Coronary artery (tissue), 2 donors: ENCODE results near the gene ETFBKMT.
"Not testable (repeated sequence)": the region's sequence is repeated elsewhere in the genome, so short reads cannot be mapped to it uniquely, and the experiment has no call there.

Experiments
- DNase-seq: peaks from one replicate; pipeline ENCODE4 v3.0.0-alpha.2; 2017; ENCODE audit warnings: low spot score
- H3K27ac ChIP-seq, 2 donors: fragments of 200-600 bp; sonication (generic); one replicate each; pipeline ENCODE4 v1.5.1; 2016 to 2019
- H3K4me3 ChIP-seq: fragments of 200-600 bp; sonication (generic); 2 replicates; pipeline ENCODE4 v1.5.1; 2016; ENCODE audit warnings: mild to moderate bottlenecking, moderate library complexity
- TF ChIP-seq, protein P1 (sequence below): fragments of 200-600 bp; sonication (generic); IDR thresholded peaks from one replicate; pipeline ENCODE4 v1.5.1; 2019; ENCODE audit warnings: antibody characterized with exemption

ETFBKMT gene

GRCh38 chr12:31672521-31672920 is 13.0 kb downstream of the ETFBKMT start:
- no peak for DNase-seq
- Histone ChIP-seq H3K27ac (no peak overlapping the region), H3K4me3 (no peak overlapping the region)
- TF ChIP-seq, protein P1, sequence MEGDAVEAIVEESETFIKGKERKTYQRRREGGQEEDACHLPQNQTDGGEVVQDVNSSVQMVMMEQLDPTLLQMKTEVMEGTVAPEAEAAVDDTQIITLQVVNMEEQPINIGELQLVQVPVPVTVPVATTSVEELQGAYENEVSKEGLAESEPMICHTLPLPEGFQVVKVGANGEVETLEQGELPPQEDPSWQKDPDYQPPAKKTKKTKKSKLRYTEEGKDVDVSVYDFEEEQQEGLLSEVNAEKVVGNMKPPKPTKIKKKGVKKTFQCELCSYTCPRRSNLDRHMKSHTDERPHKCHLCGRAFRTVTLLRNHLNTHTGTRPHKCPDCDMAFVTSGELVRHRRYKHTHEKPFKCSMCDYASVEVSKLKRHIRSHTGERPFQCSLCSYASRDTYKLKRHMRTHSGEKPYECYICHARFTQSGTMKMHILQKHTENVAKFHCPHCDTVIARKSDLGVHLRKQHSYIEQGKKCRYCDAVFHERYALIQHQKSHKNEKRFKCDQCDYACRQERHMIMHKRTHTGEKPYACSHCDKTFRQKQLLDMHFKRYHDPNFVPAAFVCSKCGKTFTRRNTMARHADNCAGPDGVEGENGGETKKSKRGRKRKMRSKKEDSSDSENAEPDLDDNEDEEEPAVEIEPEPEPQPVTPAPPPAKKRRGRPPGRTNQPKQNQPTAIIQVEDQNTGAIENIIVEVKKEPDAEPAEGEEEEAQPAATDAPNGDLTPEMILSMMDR: no peak

DNA sequence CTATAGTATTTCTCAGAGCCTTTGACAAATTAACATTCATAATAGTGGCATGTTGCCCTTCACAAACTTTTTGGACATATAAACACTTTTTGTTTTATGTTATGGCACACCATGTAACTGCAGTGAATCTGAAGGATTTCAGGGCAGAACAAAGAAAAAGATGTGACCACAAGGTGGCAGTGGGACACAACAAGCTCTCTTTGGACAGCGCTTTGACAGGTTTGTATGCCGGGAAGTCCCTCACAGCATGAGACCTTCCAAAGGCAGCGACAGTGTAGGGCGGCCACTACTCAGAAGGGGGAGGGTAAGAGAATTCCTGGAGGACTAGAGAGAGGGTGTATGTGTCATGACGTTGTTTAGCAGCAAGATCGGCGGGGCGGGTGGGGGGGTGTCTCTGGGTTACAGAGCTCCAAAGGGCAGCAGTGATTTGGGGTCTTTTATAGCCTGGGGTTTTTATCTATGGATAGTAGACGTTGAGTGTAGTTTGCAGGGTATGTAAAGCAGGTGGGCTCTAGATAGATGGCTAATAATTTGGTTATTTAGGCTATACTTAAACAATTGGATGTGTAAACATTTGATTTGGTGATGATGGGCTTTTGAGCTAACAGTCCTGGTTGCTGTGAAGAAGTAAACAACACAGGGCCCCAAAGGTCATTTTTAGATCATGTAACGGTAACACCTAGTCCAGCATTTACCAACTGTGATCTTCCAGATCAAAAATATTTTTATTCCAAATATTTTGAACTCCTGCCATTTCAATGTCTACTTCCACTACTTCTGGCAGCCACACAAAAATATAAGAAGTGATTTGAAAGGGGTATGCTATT is 22.9 kb downstream of the ETFBKMT start:
- Histone ChIP-seq H3K27ac (peak overlapping the region in 1 of 2 donors; percentile 14), H3K4me3 (no peak overlapping the region)
- no peak for DNase-seq
- TF ChIP-seq, protein P1: peak; percentile 52

DNA sequence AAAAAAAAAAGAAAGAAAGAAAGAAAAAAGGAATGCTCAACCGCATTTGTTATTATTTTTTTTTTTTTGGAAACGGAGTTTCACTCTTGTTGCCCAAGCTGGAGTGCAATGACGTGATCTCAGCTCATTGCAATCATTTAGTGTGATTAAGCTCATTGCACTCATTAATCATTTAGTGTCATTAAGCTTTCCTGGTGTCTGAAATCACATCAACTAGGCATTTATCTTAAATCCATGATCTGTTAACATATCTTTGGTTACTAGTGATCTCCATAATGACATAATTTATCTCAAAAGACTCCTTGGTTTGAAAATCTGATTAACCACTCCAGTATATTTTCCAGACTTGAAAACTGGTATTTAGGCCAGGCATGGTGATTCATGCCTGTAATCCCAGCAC is 26.3 kb downstream of the ETFBKMT start:
- TF ChIP-seq, protein P1: no peak
- DNase-seq: no peak

DNA sequence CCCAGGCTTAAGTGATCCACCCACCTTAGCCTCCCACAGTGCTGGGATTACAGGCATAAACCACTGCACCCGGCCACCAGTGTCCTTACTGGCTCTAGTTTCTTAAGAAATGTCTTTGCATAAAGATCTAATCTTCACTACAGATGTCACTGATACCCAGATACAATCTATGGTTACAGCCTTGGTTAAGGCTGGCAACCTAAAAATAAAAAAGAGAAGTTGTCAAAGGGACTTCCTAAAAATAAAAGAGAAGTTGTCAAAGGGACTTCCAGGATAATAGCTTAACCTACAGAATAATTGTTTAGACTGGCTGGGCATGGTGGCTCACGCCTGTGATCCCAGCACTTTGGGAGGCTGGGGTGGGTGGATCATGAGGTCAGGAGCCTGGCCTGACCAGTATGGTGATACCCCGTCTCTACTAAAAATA is 27.6 kb downstream of the ETFBKMT start:
- Histone ChIP-seq H3K4me3 (no peak overlapping the region), H3K27ac (no peak overlapping the region)
- DNase-seq: no peak
- TF ChIP-seq, protein P1: no peak

More for the DNA sequence above, 26.3 kb downstream of the ETFBKMT start:
- H3K27ac ChIP-seq: no peak overlapping the region
- H3K4me3 ChIP-seq: no peak overlapping the region

DNA sequence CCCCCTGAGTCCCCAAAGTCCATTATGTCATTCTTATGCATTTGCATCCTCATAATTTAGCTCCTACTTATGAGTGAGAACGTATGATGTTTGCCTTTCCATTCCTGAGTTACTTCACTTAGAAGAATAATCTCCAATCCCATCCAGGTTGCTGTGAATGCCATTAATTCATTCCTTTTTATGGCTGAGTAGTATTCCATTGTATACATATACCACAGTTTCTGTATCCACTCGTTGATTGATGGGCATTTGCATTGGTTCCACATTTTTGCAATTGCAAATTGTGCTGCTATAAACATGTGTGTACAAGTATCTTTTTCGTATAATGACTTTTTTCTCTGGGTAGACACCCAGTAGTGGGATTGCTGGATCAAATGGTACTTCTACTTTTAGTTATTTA is 30.4 kb downstream of the ETFBKMT start:
- H3K27ac ChIP-seq, DNase-seq, H3K4me3 ChIP-seq: not testable (repeated sequence)

GRCh38 chr12:31702047-31702446 is 42.6 kb downstream of the ETFBKMT start:
- DNase-seq: no peak
- H3K4me3 ChIP-seq: no peak overlapping the region
- TF ChIP-seq, protein P1: no peak
- no peak overlapping the region for H3K27ac ChIP-seq

DNA sequence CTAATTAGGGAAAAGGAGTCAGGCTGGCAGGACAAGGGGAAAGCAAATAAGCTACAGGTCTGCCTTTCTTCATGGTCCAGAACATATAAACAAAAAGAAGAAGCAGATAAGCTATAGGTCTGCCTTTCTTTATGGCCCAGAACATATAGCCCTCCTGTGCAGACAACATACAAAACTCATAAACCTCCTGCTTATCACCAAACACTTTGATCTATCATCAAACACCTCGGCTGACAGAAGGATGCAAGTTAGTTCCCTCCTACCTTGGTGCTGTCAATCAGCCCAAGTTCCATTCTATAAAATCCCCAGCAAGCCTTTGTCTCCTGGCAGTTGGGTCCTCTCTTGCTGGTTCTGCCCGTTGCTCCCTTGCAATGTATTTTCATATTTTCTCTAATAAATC is 46.1 kb downstream of the ETFBKMT start:
- no peak overlapping the region for H3K27ac ChIP-seq
- DNase-seq: no peak
- TF ChIP-seq, protein P1: no peak
- H3K4me3 ChIP-seq: no peak overlapping the region

- H3K27ac ChIP-seq: not testable (repeated sequence)
These were observed 48.6 kb downstream of the ETFBKMT start for GRCh38 chr12:31708118-31708517.

More at GRCh38 chr12:31708118-31708517, 48.6 kb downstream of the ETFBKMT start:
- not testable (repeated sequence) for DNase-seq, H3K4me3 ChIP-seq
